Measurements from ENCODE around the gene NR1I3. TPM values are rescaled to one million over a fixed set of nuclear protein-coding genes. Genes with fewer than 3 reads are reported as not detected.

The NR1I3 gene
- total RNA-seq, 1 donor from 2014 or later: not detected

GRCh38 chr1:161218301-161219077 lies 19.5 kb downstream of the NR1I3 start:
- Mint-ChIP-seq H3K36me3 (ENCODE audit: low read depth, unreplicated experiment) (peaks cover 12% of the 10 kb centered on the region), H3K27me3 (ENCODE audit: low read depth, unreplicated experiment) (peaks cover 9% of the 10 kb centered on the region), H3K9me3 (ENCODE audit: unreplicated experiment) (no peaks in the 10 kb centered on the region), H3K27ac (ENCODE audit: unreplicated experiment) (no peak overlapping the region), H3K4me1 (ENCODE audit: low read depth, unreplicated experiment) (peaks cover 15% of the 10 kb centered on the region), H3K4me3 (ENCODE audit: unreplicated experiment) (peak overlapping the region; percentile 45)
- Histone ChIP-seq H3K27me3 (ENCODE audit: insufficient read depth, low read length) (no peaks in the 10 kb centered on the region), H2AFZ (ENCODE audit: low read depth, low read length) (no peak overlapping the region), H3K9ac (ENCODE audit: low read length) (no peak overlapping the region), H4K20me1 (ENCODE audit: insufficient read depth, low read length) (no peaks in the 10 kb centered on the region), H3K4me1 (ENCODE audit: insufficient read depth, low read length) (peaks cover 14% of the 10 kb centered on the region), H3K4me3 (ENCODE audit: insufficient read depth, low read depth, low read length) (no peak overlapping the region), H3K36me3 (ENCODE audit: insufficient read depth, low read length) (peaks cover 10% of the 10 kb centered on the region), H3K4me2 (ENCODE audit: low read length) (no peak overlapping the region), H3K79me2 (ENCODE audit: insufficient read depth, low read length) (no peaks in the 10 kb centered on the region), H3K27ac (ENCODE audit: low read depth, low read length) (no peak overlapping the region), H3K9me3 (ENCODE audit: insufficient read depth, low read depth, low read length) (no peaks in the 10 kb centered on the region)
- DNase-seq (ENCODE audit: low read depth) (no peak), FAIRE-seq (no peak)
- TF ChIP-seq EZH2 (IDR thresholded peaks at IDR 0.05; ENCODE audit: insufficient read depth, low read length): no peak
- TF ChIP-seq, protein P1, sequence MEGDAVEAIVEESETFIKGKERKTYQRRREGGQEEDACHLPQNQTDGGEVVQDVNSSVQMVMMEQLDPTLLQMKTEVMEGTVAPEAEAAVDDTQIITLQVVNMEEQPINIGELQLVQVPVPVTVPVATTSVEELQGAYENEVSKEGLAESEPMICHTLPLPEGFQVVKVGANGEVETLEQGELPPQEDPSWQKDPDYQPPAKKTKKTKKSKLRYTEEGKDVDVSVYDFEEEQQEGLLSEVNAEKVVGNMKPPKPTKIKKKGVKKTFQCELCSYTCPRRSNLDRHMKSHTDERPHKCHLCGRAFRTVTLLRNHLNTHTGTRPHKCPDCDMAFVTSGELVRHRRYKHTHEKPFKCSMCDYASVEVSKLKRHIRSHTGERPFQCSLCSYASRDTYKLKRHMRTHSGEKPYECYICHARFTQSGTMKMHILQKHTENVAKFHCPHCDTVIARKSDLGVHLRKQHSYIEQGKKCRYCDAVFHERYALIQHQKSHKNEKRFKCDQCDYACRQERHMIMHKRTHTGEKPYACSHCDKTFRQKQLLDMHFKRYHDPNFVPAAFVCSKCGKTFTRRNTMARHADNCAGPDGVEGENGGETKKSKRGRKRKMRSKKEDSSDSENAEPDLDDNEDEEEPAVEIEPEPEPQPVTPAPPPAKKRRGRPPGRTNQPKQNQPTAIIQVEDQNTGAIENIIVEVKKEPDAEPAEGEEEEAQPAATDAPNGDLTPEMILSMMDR (IDR thresholded peaks at IDR 0.05; ENCODE audit: insufficient read depth, low read depth, low read length): no peak

DNA sequence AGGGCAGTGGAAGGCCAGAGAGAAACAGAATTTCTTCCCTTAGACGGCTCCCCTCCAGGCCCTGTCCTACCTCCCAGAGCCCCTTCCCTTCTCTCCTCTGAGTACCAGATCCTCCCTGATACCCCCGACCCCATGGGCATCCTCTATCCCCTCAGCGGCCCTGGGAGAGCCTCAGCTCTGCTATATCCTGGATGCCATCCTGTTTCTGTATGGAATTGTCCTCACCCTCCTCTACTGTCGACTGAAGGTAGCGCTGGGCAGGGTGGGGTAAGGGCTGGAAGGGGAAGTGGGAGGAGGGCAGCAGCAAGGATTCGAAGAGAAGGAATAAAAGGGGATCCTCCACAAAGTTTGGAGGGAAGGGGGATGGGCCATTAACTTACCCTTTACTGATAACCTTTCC lies 20.2 kb downstream of the NR1I3 start:
- peak overlapping the region; percentile 77 for H3K27ac Mint-ChIP-seq (ENCODE audit: unreplicated experiment)
- H3K27me3 Mint-ChIP-seq (ENCODE audit: low read depth, unreplicated experiment): peaks cover 5% of the 10 kb centered on the region
- Histone ChIP-seq H3K4me3 (ENCODE audit: insufficient read depth, low read depth, low read length) (no peak overlapping the region), H3K9ac (ENCODE audit: low read length) (peak overlapping the region; percentile 48), H4K20me1 (ENCODE audit: insufficient read depth, low read length) (no peaks in the 10 kb centered on the region), H3K4me1 (ENCODE audit: insufficient read depth, low read length) (peaks cover 14% of the 10 kb centered on the region), H3K4me2 (ENCODE audit: low read length) (peak overlapping the region; percentile 52), H3K9me3 (ENCODE audit: insufficient read depth, low read depth, low read length) (no peaks in the 10 kb centered on the region), H2AFZ (ENCODE audit: low read depth, low read length) (no peak overlapping the region), H3K36me3 (ENCODE audit: insufficient read depth, low read length) (peaks cover 16% of the 10 kb centered on the region), H3K27me3 (ENCODE audit: insufficient read depth, low read length) (no peaks in the 10 kb centered on the region), H3K27ac (ENCODE audit: low read depth, low read length) (peak overlapping the region; percentile 48), H3K79me2 (ENCODE audit: insufficient read depth, low read length) (no peaks in the 10 kb centered on the region)
- peaks cover 15% of the 10 kb centered on the region for H3K4me1 Mint-ChIP-seq (ENCODE audit: low read depth, unreplicated experiment)
- H3K4me3 Mint-ChIP-seq (ENCODE audit: unreplicated experiment): no peak overlapping the region
- DNase-seq (ENCODE audit: low read depth): no peak
- H3K9me3 Mint-ChIP-seq (ENCODE audit: unreplicated experiment): no peaks in the 10 kb centered on the region
- peaks cover 17% of the 10 kb centered on the region for H3K36me3 Mint-ChIP-seq (ENCODE audit: low read depth, unreplicated experiment)
- TF ChIP-seq, protein P1 (IDR thresholded peaks at IDR 0.05; ENCODE audit: insufficient read depth, low read depth, low read length): no peak
- no peak for TF ChIP-seq EZH2 (IDR thresholded peaks at IDR 0.05; ENCODE audit: insufficient read depth, low read length)
- FAIRE-seq: no peak
